ENCODE measurements around the gene SUSD1. TPM values are rescaled to one million over a fixed set of nuclear protein-coding genes. Genes with fewer than 3 reads are reported as not detected.
A peak's percentile ranks its signal among the peaks of the same experiment; 100 is the strongest.

Gene SUSD1
- total and polyA plus RNA-seq, 9 of the 15 experiments (the other 6 are each of a cell fraction or from before 2014, with no cell fraction given): 10.9 to 44.4 (median 36.1) TPM

- peak; percentile 62 for TF ChIP-seq PRDM10 (IDR thresholded peaks at IDR 0.05; ENCODE audit: partially characterized antibody)
Measured at GRCh38 chr9:112076814-112077213, 98.3 kb downstream of the SUSD1 start (continued).

- Histone ChIP-seq H4K20me1 (replicated peaks; ENCODE audit: control insufficient read depth, insufficient read depth, low read length) (no peaks in the 10 kb centered on the region), H3K9me3 (replicated peaks; ENCODE audit: control insufficient read depth, insufficient read depth, low read depth, low read length) (no peaks in the 10 kb centered on the region), H3K36me3 (ENCODE audit: control insufficient read depth, insufficient read depth, low read length) (peaks cover 62% of the 10 kb centered on the region), H3K4me2 (ENCODE audit: insufficient read depth, low read length) (no peak overlapping the region), H3K4me1 (replicated peaks in 1 of 2; ENCODE audit: control insufficient read depth in 2 of 2, insufficient read depth in 2 of 2, low read length in 2 of 2) (peaks cover 27 to 40% of the 10 kb centered on the region in 2 experiments), H2AFZ (ENCODE audit: low read depth, low read length) (no peak overlapping the region), H3K9ac (ENCODE audit: insufficient read depth in 1 of 2, low read depth in 2 of 2, low read length in 2 of 2) (no peak overlapping the region), H3K27me3 (ENCODE audit: control insufficient read depth in 2 of 2, insufficient read depth in 2 of 2, low read length in 2 of 2) (no peaks in the 10 kb centered on the region), H3K9me1 (ENCODE audit: control insufficient read depth, insufficient read depth, low read length) (no peaks in the 10 kb centered on the region), H3K79me2 (ENCODE audit: control insufficient read depth, insufficient read depth, low read length) (peaks cover 28% of the 10 kb centered on the region), H3K27ac (ENCODE audit: extremely low read depth, low read depth, low read length) (no peak overlapping the region), H3K4me3 (no peak overlapping the region)
- ATAC-seq: no peak
- BruUV-seq (replicated peaks): no TSS peak
- intact Hi-C loops (cut with micrococcal nuclease): loop anchor here (2.0 kb wide), 1 partner anchor 178 kb away; the partner anchor contains the start of gene UGCG
- ChIA-PET POLR2A (interaction anchor here (0.5 to 1.6 kb wide), 5 partner anchors 10 to 477 kb away, joined by 3 to 5 read pairs (median 4); no protein-coding TSS in a partner anchor), CTCF (ENCODE audit: low intra/inter-chr PET ratio) (interaction anchor here (0.6 to 3.2 kb wide), 6 partner anchors 127 to 631 kb away, joined by 3 to 38 read pairs (median 4); partner anchors contain the start of gene UGCG)
- in situ Hi-C loops (cut with MboI): loop anchor here (5.0 to 25.0 kb wide), 2 partner anchors 313 to 737 kb away; no protein-coding TSS in a partner anchor
- 3% methylated on average over 2 of the region's 2 CpGs for WGBS (ENCODE audit: insufficient coverage, low coverage, missing lambda C conversion rate)
- TF ChIP-seq HDAC3 (IDR thresholded peaks at IDR 0.05; ENCODE audit: borderline replicate concordance, partially characterized antibody) (no peak), PRDM10 (IDR thresholded peaks at IDR 0.05; ENCODE audit: partially characterized antibody) (peak; percentile 29)
- no peak for FAIRE-seq
- no peak for DNase-seq (ENCODE audit: extremely low read depth in 1 of 4, low spot score in 3 of 4)
Measured at GRCh38 chr9:112075009-112075378, 100.1 kb downstream of the SUSD1 start.

All from K562 (cell line).